ENCODE data around the gene SNX11. TPM values are rescaled to one million over a fixed set of nuclear protein-coding genes. Genes with fewer than 3 reads are reported as not detected.

The SNX11 gene
- total and polyA plus RNA-seq, 8 donors: 5.4 to 13.6 (median 7.9) TPM

DNA sequence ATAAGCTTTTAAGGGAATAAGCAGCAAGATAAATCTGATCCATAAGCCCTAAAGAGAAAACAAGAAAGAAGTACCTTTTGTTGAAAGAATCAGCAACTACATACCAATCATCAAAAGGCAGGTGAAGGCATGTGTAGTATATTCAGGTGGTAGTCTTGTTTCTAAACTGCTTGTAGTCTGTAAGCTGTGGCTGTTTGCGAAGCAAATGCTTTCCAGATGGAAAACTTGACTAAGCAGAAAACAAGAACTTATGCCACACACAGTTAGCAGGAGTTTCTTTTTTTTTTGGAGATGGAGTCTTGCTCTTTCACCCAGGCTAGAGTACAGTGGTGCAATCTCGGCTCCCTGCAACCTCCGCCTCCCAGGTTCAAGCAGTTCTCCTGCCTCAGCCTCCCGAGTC lies 12.0 kb upstream of the SNX11 start:
- Histone ChIP-seq H3K4me3 (no peak overlapping the region), H3K36me3 (no peaks in the 10 kb centered on the region), H3K9me3 (no peaks in the 10 kb centered on the region), H3K27me3 (no peaks in the 10 kb centered on the region), H3K4me1 (no peaks in the 10 kb centered on the region), H3K27ac (no peak overlapping the region)
- DNase-seq (no peak), ATAC-seq (no peak), FAIRE-seq (no peak)
- 92% methylated on average over 4 of the region's 4 CpGs for whole genome bisulfite sequencing, 2 donors
- intact Hi-C loops (cut with DNase I): no loop called here
- TF ChIP-seq, protein P1, sequence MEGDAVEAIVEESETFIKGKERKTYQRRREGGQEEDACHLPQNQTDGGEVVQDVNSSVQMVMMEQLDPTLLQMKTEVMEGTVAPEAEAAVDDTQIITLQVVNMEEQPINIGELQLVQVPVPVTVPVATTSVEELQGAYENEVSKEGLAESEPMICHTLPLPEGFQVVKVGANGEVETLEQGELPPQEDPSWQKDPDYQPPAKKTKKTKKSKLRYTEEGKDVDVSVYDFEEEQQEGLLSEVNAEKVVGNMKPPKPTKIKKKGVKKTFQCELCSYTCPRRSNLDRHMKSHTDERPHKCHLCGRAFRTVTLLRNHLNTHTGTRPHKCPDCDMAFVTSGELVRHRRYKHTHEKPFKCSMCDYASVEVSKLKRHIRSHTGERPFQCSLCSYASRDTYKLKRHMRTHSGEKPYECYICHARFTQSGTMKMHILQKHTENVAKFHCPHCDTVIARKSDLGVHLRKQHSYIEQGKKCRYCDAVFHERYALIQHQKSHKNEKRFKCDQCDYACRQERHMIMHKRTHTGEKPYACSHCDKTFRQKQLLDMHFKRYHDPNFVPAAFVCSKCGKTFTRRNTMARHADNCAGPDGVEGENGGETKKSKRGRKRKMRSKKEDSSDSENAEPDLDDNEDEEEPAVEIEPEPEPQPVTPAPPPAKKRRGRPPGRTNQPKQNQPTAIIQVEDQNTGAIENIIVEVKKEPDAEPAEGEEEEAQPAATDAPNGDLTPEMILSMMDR (IDR thresholded peaks at IDR 0.05): no peak

- H3K9me3 ChIP-seq: no peaks in the 10 kb centered on the region
- no peak for FAIRE-seq
- H3K27me3 ChIP-seq: no peaks in the 10 kb centered on the region
- ATAC-seq: no peak
- no peaks in the 10 kb centered on the region for H3K36me3 ChIP-seq
- H3K4me1 ChIP-seq: no peaks in the 10 kb centered on the region
- TF ChIP-seq, protein P1 (IDR thresholded peaks at IDR 0.05): no peak
- DNase-seq: no peak
- peak overlapping the region in 2 of 4 donors; percentile 76 to 81 for H3K27ac ChIP-seq
- peak overlapping the region; percentile 77 to 99 (median 92) for H3K4me3 ChIP-seq
- 37 to 42% methylated on average over 10 of the region's 10 CpGs for WGBS, 2 donors
- intact Hi-C loops (cut with DNase I): no loop called here
These were observed 7.4 kb upstream of the SNX11 start for GRCh38 chr17:48100160-48100559.

DNA sequence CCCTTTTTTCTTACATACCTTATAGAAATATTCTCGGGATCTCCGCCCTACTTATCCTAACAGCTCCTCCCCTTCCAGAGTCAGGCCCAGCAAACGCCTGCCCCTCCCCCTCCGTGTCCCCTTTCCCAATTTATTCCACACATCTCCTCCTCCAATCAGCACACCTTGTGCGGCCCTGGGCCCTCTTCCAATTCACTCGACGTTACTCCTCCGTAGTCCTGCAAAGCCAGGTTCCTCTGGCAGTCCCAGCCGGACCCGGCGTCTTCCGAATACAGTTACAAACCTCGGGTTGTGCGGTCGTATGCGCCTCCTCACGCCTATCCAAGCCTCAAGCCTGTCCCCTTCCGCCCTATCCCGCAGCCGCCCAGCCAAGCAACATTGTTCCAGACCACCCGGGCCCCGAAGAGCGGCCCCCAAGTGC lies 7.0 kb upstream of the SNX11 start:
- WGBS, 2 donors: 1% methylated on average over 23 of the region's 23 CpGs
- DNase-seq: peak in 5 of 6 donors; percentile 39 to 86 (median 61)
- H3K4me1 ChIP-seq: no peaks in the 10 kb centered on the region
- FAIRE-seq: no peak
- peak; percentile 27 to 45 (median 42) for ATAC-seq
- TF ChIP-seq, protein P1 (IDR thresholded peaks at IDR 0.05): no peak
- peak overlapping the region; percentile 77 to 99 (median 92) for H3K4me3 ChIP-seq
- intact Hi-C loops (cut with DNase I): no loop called here
- H3K27ac ChIP-seq: peak overlapping the region; percentile 61 to 81 (median 70)
- H3K27me3 ChIP-seq: no peaks in the 10 kb centered on the region
- H3K36me3 ChIP-seq: no peaks in the 10 kb centered on the region
- no peaks in the 10 kb centered on the region for H3K9me3 ChIP-seq

- no peaks in the 10 kb centered on the region for H3K36me3 ChIP-seq
- no peaks in the 10 kb centered on the region for H3K9me3 ChIP-seq
- DNase-seq: peak; percentile 92 to 98 (median 93)
- TF ChIP-seq, protein P1 (IDR thresholded peaks at IDR 0.05): no peak
- peak; percentile 96 to 98 (median 98) for ATAC-seq
- intact Hi-C loops (cut with DNase I): no loop called here
- WGBS, 2 donors: 0 to 1% methylated on average over 62 to 79 of the region's 79 CpGs
- H3K4me3 ChIP-seq: peak within 1 kb of the TSS; percentile 77 to 99 (median 92)
- no peaks in the 10 kb centered on the region for H3K27me3 ChIP-seq
- no peak for FAIRE-seq
- peak within 1 kb of the TSS; percentile 61 to 81 (median 70) for H3K27ac ChIP-seq
- H3K4me1 ChIP-seq: no peaks in the 10 kb centered on the region
These were observed 6.4 kb upstream of the SNX11 start, which contains the start of gene CBX1 for GRCh38 chr17:48101012-48101720. CBX1 (minus strand) TSS chr17:48101478; CDS start chr17:48077004, 24,474 bp downstream.

Measured in pancreas (tissue), 10 donors.